GM12878 (cell line): ENCODE data around the gene DMAP1. TPM values are rescaled to one million over a fixed set of nuclear protein-coding genes. Genes with fewer than 3 reads are reported as not detected.
A peak's percentile ranks its signal among the peaks of the same experiment; 100 is the strongest.

Experiments
- ATF3 ChIP-seq: IDR thresholded peaks from 2 replicates; pipeline ENCODE4 v1.6.1; 2011; ENCODE audit warnings: low read depth, mild to moderate bottlenecking, low read length, moderate library complexity, borderline replicate concordance; ENCODE audit errors: extremely low read depth
- ATF7 ChIP-seq: fragments of 450-650 bp; IDR thresholded peaks from 2 replicates; pipeline ENCODE4 v1.6.1; 2016; ENCODE audit warnings: low read depth, mild to moderate bottlenecking
- BCLAF1 ChIP-seq: fragments of 450-650 bp; IDR thresholded peaks from 2 replicates; pipeline ENCODE4 v1.6.1; 2017; ENCODE audit warnings: antibody characterized with exemption, mild to moderate bottlenecking, moderate library complexity
- BRCA1 ChIP-seq: IDR thresholded peaks from 2 replicates; pipeline ENCODE4 v1.6.1; 2011; ENCODE audit warnings: low read depth, low read length, improper control_type of control experiment
- CEBPB ChIP-seq, 2 experiments: fragments of 150-350 bp in 1 of 2; IDR thresholded peaks; 2 replicates each; pipeline ENCODE4 v1.6.1; 2012 to 2014; ENCODE audit warnings: low read depth in 2 of 2, low read length in 2 of 2, borderline replicate concordance in 1 of 2, inconsistent platforms in 1 of 2
- EED ChIP-seq: sonication (generic); IDR thresholded peaks from 2 replicates; pipeline ENCODE4 v1.6.1; 2016; ENCODE audit warnings: antibody characterized with exemption, low read depth
- EGR1 ChIP-seq, 2 experiments: IDR thresholded peaks; 1 replicate in 1 of 2; 2 replicates in 1 of 2; pipeline ENCODE4 v1.6.1; 2011 to 2012; ENCODE audit warnings: low read depth in 2 of 2, low read length in 2 of 2, borderline replicate concordance in 1 of 2, mild to moderate bottlenecking in 1 of 2, moderate library complexity in 1 of 2
- FOS ChIP-seq: IDR thresholded peaks from 3 replicates; pipeline ENCODE4 v1.6.1; 2011; ENCODE audit warnings: borderline replicate concordance; ENCODE audit not compliant: insufficient read length; ENCODE audit errors: extremely low read depth
- HCFC1 ChIP-seq: fragments of 150-350 bp; IDR thresholded peaks from 2 replicates; pipeline ENCODE4 v1.6.1; 2014; ENCODE audit warnings: low read length
- NKRF ChIP-seq: fragments of 450-650 bp; conservative IDR thresholded peaks from 2 replicates; pipeline ENCODE4 v1.6.1; 2017; ENCODE audit warnings: mild to moderate bottlenecking, moderate library complexity
- RB1 ChIP-seq: fragments of 450-650 bp; formaldehyde crosslinking; IDR thresholded peaks from 2 replicates; pipeline ENCODE4 v1.6.1; 2017; ENCODE audit warnings: mild to moderate bottlenecking, borderline replicate concordance
- STAT1 ChIP-seq: fragments of 450-650 bp; conservative IDR thresholded peaks from 2 replicates; pipeline ENCODE4 v1.6.1; 2014; ENCODE audit warnings: antibody characterized with exemption, mild to moderate bottlenecking
- ZNF274 ChIP-seq: IDR thresholded peaks from one replicate; pipeline ENCODE4 v1.8.0; 2011; ENCODE audit not compliant: insufficient read length, insufficient read depth
- ZSCAN29 ChIP-seq: fragments of 450-650 bp; IDR thresholded peaks from 2 replicates; pipeline ENCODE4 v1.6.1; 2017; ENCODE audit warnings: mild to moderate bottlenecking, moderate library complexity
- ZZZ3 ChIP-seq: IDR thresholded peaks from 2 replicates; pipeline ENCODE4 v1.6.1; 2011; ENCODE audit warnings: low read depth; ENCODE audit not compliant: control insufficient read depth, insufficient read length
- polyA plus RNA-seq, 11 experiments: library from polyadenylated mRNA; depleted of rRNA in 4 of 11; unstranded in 6 of 11; stranded (reverse) in 5 of 11; fragments of >200 nt; fragmentation: Nextera tagmentation in 4 of 11; fragmentation: Illumina TruSeq in 1 of 11; extraction: Ambion mirVana in 4 of 11; extraction: Trizol in 1 of 11; gene quantifications; 1 replicate in 1 of 11; 2 replicates in 10 of 11; pipeline versions ENCODE4 v1.2.1 to v1.2.3, GENCODE V29; 2011 to 2016; ENCODE audit warnings: inconsistent platforms in 2 of 11, missing spikeins in 2 of 11, low read depth in 1 of 11
- total RNA-seq, 4 experiments: library from RNA; depleted of rRNA in 3 of 4; stranded (reverse); fragments of >200 nt in 3 of 4; fragmentation: Illumina TruSeq in 1 of 4; extraction: Trizol in 1 of 4; gene quantifications; 2 replicates each; pipeline versions ENCODE4 v1.2.1 to v1.2.3, GENCODE V29; 2013 to 2021
- TF ChIP-seq, protein P1 (sequence below): fragments of 150-350 bp; IDR thresholded peaks from 2 replicates; pipeline ENCODE4 v1.6.1; 2014; ENCODE audit warnings: mild to moderate bottlenecking, low read depth, low read length
- TF ChIP-seq, protein P2 (sequence below): IDR thresholded peaks from 2 replicates; pipeline ENCODE4 v1.6.1; 2011; ENCODE audit warnings: low read depth, low read length, improper control_type of control experiment, borderline replicate concordance

Gene DMAP1
- total and polyA plus RNA-seq, 10 of the 15 experiments (the other 5 are each of a cell fraction or from before 2014, with no cell fraction given) = 1.9 to 59.1 (median 37.7) TPM

- peak; percentile 61 to 97 for TF ChIP-seq EGR1 (IDR thresholded peaks at IDR 0.05; ENCODE audit: borderline replicate concordance in 1 of 2, low read depth in 2 of 2, low read length in 2 of 2)
- peak; percentile 82; the same call in 1 of the 2 replicates for TF ChIP-seq ZSCAN29
- TF ChIP-seq, protein P1, sequence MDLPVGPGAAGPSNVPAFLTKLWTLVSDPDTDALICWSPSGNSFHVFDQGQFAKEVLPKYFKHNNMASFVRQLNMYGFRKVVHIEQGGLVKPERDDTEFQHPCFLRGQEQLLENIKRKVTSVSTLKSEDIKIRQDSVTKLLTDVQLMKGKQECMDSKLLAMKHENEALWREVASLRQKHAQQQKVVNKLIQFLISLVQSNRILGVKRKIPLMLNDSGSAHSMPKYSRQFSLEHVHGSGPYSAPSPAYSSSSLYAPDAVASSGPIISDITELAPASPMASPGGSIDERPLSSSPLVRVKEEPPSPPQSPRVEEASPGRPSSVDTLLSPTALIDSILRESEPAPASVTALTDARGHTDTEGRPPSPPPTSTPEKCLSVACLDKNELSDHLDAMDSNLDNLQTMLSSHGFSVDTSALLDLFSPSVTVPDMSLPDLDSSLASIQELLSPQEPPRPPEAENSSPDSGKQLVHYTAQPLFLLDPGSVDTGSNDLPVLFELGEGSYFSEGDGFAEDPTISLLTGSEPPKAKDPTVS = peak; percentile 80
- peak; percentile 93 for TF ChIP-seq HCFC1
- TF ChIP-seq EED = 0 out of 2 replicates have a peak, but pooled peaks have one; percentile 35
- peak; percentile 88; the same call in 1 of the 2 replicates for TF ChIP-seq RB1
- peak in 1 of 2 experiments; percentile 6; a peak in 1 of 4 replicates for TF ChIP-seq CEBPB (IDR thresholded peaks at IDR 0.05; ENCODE audit: borderline replicate concordance in 1 of 2, low read depth in 2 of 2, low read length in 2 of 2)
- no peak for TF ChIP-seq ZNF274
- TF ChIP-seq NKRF = peak; percentile 64; the same call in 1 of the 2 replicates
- TF ChIP-seq ATF7 = peak; percentile 63
- no peak for TF ChIP-seq BCLAF1
- no peak for TF ChIP-seq BRCA1
- TF ChIP-seq ATF3 = no peak
- TF ChIP-seq, protein P2, sequence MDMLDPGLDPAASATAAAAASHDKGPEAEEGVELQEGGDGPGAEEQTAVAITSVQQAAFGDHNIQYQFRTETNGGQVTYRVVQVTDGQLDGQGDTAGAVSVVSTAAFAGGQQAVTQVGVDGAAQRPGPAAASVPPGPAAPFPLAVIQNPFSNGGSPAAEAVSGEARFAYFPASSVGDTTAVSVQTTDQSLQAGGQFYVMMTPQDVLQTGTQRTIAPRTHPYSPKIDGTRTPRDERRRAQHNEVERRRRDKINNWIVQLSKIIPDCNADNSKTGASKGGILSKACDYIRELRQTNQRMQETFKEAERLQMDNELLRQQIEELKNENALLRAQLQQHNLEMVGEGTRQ = no peak
- TF ChIP-seq FOS = no peak
- peak; percentile 92; the same call in 1 of the 2 replicates for TF ChIP-seq STAT1
- peak; percentile 94 for TF ChIP-seq ZZZ3
Measured at GRCh38 chr1:44213222-44214112, at the start of gene DMAP1 (continued).
